Hematopoietic multipotent progenitor cell treated with erythropoietin and hydrocortisone succinate and interleukin-3 and kit ligand, for 15 days (in vitro differentiated cells): ENCODE results near the gene SULT6B1.
A peak's percentile ranks its signal among the peaks of the same experiment; 100 is the strongest.
"Not testable (repeated sequence)": the region's sequence is repeated elsewhere in the genome, so short reads cannot be mapped to it uniquely, and the experiment has no call there.

Source experiments
- DNase-seq: peaks from one replicate; pipeline ENCODE4 v3.0.0-alpha.2; 2015; ENCODE audit warnings: low spot score

The SULT6B1 gene

GRCh38 chr2:37196320-37197195 lies 8.1 kb upstream of the SULT6B1 start, which contains the start of gene CEBPZOS:
TSS of gene CEBPZOS (plus strand) at chr2:37196496. CDS start at chr2:37199705, 3,209 bp downstream.
- DNase-seq, result peak; percentile 83

- not testable (repeated sequence) for DNase-seq
These were observed 7.4 kb upstream of the SULT6B1 start for GRCh38 chr2:37195862-37196319.

DNA sequence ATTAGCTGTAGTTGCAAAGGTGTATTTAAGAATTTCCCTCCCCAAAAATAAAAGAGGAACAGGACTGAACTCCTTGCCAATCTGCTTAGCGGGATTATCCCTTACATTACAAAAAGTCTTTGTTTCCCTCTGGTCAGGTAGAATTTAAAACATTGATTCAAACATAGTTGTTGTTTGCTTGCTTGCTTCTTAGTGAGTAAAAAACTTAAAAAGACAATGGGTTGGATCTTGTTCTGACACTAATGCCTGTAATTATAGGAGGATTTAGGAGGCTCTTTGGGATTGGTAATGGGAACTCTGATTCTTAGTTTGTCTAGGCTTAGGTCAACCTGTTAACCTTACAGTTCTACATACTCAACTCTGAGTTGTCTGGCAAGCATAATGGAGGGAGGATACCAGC lies 4.1 kb upstream of the SULT6B1 start:
- DNase-seq, result no peak

- DNase-seq, result no peak
These were observed 3.3 kb upstream of the SULT6B1 start for GRCh38 chr2:37191747-37192146.

DNA sequence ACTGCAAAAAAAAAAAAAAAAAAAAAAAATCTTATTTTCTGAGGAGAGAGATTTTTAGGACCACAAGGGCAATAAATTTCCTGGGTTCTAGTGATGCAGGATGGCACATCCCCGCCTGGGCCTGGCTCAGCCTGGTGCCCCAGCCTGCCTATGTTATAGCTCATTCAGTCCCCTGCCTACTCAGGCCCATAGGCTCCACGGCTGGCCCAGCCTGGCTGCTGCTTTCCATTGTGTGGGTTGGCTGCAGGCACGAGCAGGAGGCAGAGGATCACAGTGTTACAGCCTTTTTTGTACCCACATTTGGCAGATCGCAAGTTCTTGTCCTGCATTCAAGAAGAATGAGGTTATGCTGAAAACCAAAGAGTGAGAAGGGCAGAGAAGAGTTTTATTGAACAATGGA lies 2.8 kb upstream of the SULT6B1 start:
- no peak for DNase-seq

DNA sequence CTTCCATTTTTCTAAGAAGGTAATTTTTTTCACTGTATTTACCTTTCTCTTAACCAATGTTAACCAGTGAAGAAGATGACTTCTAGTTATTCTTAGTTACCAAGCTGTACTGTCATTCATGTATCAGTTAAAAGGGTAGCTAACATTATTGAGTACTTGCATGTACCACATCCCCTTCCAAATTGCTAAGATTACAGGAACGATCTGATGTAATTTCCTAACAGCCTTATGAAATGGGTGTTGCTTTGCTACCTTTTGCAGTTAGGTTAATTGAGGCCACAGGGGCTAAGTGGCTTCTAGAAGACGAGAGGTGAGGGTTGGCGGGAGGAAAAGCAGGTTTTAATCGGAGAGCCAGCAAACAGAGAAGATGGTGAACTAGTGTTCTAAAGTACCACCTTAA lies 1.8 kb upstream of the SULT6B1 start:
- DNase-seq, result no peak

DNA sequence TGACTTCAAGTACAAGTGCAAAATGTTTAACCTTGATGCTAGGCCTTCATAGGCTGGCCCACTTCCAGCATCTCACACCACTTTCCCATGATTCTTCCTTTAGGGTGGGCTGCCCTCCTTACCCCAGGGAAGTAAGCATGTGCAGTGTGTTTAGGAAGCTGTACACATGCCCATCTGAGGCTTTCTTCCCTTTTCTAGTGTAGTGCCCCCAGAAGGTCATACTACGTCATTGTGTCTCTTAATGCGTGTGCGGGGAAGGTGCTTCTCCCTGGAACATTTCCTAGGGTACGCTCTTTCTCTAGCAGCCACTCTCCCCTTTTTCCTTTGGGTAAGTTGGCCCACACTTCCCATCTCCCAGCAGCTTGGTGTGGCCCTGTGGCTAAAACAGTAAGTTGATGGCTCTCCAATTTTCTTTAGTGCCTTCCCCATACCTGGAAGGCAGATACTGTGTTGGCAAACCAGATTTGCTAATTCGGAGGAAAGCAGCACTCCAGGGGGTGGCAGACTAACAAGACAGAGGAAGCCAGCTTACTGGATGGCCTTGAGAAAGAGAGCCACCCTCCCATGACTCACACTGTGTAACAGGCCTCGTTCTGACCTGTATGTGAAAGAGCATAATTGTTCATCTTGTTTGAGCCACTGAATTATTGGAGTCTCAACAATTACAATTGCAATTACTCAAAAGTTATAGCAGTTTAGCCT lies 1.1 kb upstream of the SULT6B1 start:
- no peak for DNase-seq

GRCh38 chr2:37181726-37182684 lies 6.5 kb downstream of the SULT6B1 start:
- no peak for DNase-seq

DNA sequence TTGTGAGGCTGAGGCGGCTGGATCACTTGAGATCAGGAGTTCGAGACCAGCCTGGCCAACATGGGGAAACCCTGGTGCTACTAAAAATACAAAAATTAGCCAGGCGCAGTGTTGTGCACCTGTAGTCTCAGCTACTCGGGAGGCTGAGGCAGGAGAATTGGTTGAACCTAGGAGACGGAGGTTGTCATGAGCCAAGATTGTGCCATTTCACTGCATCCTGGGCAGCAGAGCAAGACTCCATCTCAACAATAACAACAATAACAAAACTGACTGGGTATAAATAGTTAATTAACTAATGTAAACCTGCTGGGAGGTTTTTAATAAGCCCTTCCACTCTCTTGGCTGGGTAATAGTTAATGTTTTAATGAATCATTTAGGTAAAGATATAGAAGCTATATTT lies 7.8 kb downstream of the SULT6B1 start:
- no peak for DNase-seq

DNA sequence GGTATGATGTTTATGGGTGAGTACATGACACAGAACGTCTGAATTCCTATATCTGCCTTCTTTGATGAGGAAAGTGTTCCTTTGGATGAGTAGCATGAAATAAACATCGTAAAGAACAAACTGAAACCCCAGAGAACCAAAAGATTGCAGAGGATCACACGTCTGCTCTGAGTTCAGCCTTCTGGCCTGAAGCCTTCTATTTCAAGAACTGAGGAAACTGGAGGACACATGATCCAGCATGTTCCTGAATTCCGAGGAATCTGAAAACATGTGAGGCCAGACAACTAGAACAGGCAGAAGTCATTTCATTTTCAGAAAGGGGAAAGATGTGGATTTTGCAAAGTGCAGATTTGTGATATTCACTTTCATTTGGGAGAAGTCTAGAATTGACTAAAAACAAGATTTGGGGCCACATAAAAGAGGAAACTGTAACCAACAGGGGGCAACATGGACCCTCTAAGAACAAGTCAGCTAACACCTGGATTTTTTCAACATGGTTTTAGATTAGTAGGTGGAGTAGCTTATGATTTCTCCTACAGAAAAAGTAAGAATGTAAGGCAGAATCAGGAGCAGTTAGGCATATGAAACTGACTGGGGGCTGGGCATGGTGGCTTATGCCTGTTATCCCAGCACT lies 8.3 kb downstream of the SULT6B1 start:
- no peak for DNase-seq

GRCh38 chr2:37173741-37174140 lies 14.7 kb downstream of the SULT6B1 start:
- no peak for DNase-seq

DNA sequence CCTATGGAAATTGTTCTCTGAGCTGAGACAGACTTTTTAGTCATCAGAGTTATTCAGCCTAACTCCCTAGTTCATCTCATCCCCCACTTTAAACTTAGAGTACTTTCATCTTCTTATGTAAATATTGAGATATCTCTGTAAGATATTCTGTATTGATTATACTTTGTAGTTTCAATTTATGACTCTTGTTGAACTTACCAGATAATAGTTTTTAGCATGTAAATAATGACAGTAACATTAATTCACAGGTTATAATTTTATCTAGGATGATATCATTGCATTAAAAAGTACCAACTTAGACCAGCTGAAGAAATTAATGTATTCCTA lies 16.9 kb downstream of the SULT6B1 start:
- DNase-seq, result no peak

DNA sequence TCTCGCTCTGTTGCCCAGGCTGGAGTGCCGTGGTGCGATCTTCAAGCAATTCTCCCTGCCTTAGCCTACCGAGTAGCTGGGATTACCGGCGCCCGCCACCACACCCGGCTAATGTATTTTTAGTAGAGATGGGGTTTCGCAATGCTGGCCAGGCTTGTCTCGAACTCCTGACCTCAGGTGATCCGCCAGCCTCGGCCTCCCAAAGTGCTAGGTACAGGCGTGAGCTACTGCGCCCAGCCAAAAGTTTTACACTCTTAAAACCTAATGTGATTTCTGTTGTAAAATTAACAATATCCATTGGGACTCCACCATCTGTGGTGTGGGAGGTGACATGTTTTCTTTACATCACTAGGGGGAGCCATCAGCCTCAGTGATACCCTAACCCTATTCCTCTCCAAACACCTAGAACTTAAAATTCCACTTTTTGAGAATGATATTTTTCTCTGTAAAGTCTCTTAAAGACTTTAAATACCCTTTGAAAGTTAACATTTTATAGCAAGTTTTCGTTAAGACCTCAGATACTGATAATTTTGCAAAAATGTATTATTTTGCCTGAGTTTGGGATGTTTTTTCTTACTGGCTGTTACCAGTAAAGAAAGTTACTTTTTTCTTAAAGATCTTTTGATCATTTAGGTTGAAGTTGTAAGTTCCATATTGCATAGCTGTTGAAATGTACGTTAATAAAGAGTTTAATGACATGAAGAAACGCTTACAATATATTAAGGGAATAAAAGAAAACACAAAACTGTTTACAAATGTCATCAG lies 20.1 kb downstream of the SULT6B1 start:
- peak; percentile 50 for DNase-seq

DNA sequence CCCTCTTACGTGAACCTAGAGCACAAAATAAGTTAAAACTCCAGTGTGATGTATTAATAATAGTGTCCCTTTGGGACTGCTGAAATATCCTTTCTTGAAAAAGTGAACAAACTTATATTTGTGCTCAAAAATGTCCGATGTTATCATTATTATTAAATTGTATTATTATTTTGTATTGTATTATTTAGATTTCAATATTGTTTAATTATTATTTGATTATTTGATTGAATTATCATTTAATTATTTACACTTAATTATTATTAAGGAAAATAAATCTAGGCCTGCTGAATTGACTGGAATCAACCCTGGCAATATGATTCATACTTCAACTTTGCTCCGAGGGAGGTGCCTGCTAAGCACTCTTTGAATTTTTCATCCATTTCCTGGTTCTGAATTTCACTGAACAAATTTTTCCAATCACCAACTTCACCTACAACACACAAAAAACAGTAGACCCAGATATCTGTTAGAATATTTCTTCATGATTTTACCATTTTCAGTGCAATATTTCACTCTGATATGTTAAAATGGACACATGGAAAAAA lies 20.8 kb downstream of the SULT6B1 start:
- DNase-seq, result no peak

GRCh38 chr2:37164757-37165156 lies 23.7 kb downstream of the SULT6B1 start:
- no peak for DNase-seq

DNA sequence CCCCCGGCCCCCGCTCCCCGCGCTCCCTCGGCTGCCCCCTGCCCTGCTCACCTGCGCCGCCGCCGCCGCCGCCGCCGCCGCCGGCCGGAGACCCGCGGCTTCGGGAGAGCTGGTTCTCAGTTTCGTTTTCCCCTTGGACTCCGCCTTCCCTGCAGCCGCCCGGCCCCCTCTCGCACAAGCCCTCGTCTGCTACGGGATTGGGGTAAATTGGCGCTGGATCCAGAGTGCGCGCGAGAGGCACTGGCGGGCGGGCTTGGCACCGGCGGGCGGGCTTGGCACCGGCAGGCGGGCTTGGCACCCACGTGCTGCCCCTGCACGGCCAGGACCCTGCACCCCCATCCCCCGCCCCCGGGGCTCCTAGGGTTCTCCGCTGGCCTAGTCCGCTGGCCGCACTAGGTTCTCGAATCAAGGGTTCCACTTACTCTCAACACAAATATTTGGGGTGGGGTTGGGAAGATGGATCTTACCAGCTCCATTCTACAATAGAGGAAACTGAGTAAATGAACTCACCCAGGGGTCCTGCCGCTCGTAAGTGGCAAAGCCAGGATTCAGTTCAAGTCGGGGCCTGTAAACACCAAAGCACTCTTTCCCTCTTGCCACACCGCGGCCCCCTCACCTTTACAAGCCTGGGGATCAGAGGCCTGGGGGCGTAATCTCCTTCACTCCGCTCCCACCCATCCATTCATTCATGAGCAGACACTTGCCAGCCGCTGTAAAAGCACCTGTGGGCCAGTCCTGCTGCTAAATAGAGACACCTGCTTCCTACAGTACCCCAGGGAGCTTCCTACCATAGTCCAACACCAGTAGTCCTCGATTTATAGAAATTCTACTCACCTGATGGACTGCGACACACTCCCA lies 31.4 kb downstream of the SULT6B1 start, which contains the start of gene EIF2AK2:
Gene EIF2AK2, minus strand, starts transcription at position 124 of the 858 bp plus-strand sequence. CDS start 9,174 bp downstream, outside the sequence.
- peak; percentile 76 for DNase-seq

GRCh38 chr2:37156071-37156856 lies 32.2 kb downstream of the SULT6B1 start:
- DNase-seq, result peak; percentile 24

DNA sequence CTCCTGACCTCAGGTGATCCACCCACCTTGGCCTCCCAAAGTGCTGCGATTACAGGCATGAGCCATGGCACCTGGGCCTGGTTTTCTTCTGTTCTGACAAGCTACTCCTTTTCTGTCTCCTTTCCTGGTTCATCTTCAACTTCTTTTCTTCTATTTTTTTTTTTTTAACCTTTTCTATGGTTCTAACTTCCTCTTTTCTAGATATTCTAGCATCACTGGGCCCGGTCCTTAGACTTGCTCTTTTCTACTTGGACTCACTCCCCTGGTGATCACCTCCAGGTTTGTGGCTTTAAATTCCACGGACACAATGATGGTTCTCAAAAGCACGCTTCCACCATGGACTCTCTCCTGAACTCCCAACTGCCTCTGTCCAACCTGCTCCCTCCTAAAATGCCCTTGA lies 33.7 kb downstream of the SULT6B1 start:
- no peak for DNase-seq

GRCh38 chr2:37153224-37153623 lies 35.2 kb downstream of the SULT6B1 start:
- DNase-seq, result no peak
